ENCODE data around the gene SYNPR.

Gene SYNPR

GRCh38 chr3:63308072-63308471 is 30.0 kb downstream of the SYNPR start:
- no peak for DNase-seq

GRCh38 chr3:63309768-63310167 is 31.7 kb downstream of the SYNPR start:
- DNase-seq = no peak

GRCh38 chr3:63323766-63324165 is 45.7 kb downstream of the SYNPR start:
- DNase-seq = no peak

- no peak for DNase-seq
These were observed 46.5 kb downstream of the SYNPR start for GRCh38 chr3:63324621-63325020.

- no peak for DNase-seq
These were observed 47.3 kb downstream of the SYNPR start for GRCh38 chr3:63325386-63325785.

- no peak for DNase-seq
These were observed 50.3 kb downstream of the SYNPR start for GRCh38 chr3:63328365-63328764.

- no peak for DNase-seq
These were observed 53.4 kb downstream of the SYNPR start for GRCh38 chr3:63331520-63331919.

- DNase-seq = no peak
These were observed 55.7 kb downstream of the SYNPR start for GRCh38 chr3:63333815-63334214.

- DNase-seq = no peak
These were observed 60.2 kb downstream of the SYNPR start for GRCh38 chr3:63338351-63338750.

GRCh38 chr3:63343674-63344073 is 65.6 kb downstream of the SYNPR start:
- DNase-seq = peak; percentile 65

GRCh38 chr3:63344661-63345060 is 66.6 kb downstream of the SYNPR start:
- DNase-seq = no peak

GRCh38 chr3:63349583-63350573 is 71.8 kb downstream of the SYNPR start:
- peak; percentile 28 for DNase-seq

- DNase-seq = no peak
These were observed 73.3 kb downstream of the SYNPR start for GRCh38 chr3:63351159-63352007.

- DNase-seq = no peak
These were observed 73.8 kb downstream of the SYNPR start for GRCh38 chr3:63352008-63352279.

- DNase-seq = no peak
These were observed 75.3 kb downstream of the SYNPR start for GRCh38 chr3:63353383-63353782.

- DNase-seq = no peak
These were observed 76.1 kb downstream of the SYNPR start for GRCh38 chr3:63354160-63354559.

- no peak for DNase-seq
These were observed 77.7 kb downstream of the SYNPR start for GRCh38 chr3:63355809-63356208.

- no peak for DNase-seq
These were observed 86.4 kb downstream of the SYNPR start for GRCh38 chr3:63364495-63364894.

- no peak for DNase-seq
These were observed 86.8 kb downstream of the SYNPR start for GRCh38 chr3:63364910-63365309.

GRCh38 chr3:63365671-63366070 is 87.6 kb downstream of the SYNPR start:
- no peak for DNase-seq

GRCh38 chr3:63370094-63370493 is 92.0 kb downstream of the SYNPR start:
- DNase-seq = no peak

- DNase-seq = no peak
These were observed 104.9 kb downstream of the SYNPR start for GRCh38 chr3:63383040-63383439.

GRCh38 chr3:63384382-63384781 is 106.3 kb downstream of the SYNPR start:
- DNase-seq = no peak

- DNase-seq = no peak
These were observed 107.5 kb downstream of the SYNPR start for GRCh38 chr3:63385629-63386028.
